ENCODE results near the gene AFF2.

The AFF2 gene

GRCh38 chrX:148536961-148537360 is 36.5 kb downstream of the AFF2 start:
- DNase-seq (ENCODE audit: low read depth): peak; percentile 54
- TF ChIP-seq CTCF (conservative IDR thresholded peaks at IDR 0.05; ENCODE audit: low read length): no peak
- H3K4me3 ChIP-seq (ENCODE audit: low read length): no peak overlapping the region

- H3K4me3 ChIP-seq (ENCODE audit: low read length): no peak overlapping the region
- DNase-seq (ENCODE audit: low read depth): no peak
- no peak for TF ChIP-seq CTCF (conservative IDR thresholded peaks at IDR 0.05; ENCODE audit: low read length)
These were observed 37.3 kb downstream of the AFF2 start for GRCh38 chrX:148537556-148538182.

- H3K4me3 ChIP-seq (ENCODE audit: low read length): no peak overlapping the region
- no peak for DNase-seq (ENCODE audit: low read depth)
- no peak for TF ChIP-seq CTCF (conservative IDR thresholded peaks at IDR 0.05; ENCODE audit: low read length)
These were observed 38.2 kb downstream of the AFF2 start for GRCh38 chrX:148538582-148538981.

GRCh38 chrX:148540114-148540513 is 39.7 kb downstream of the AFF2 start:
- DNase-seq (ENCODE audit: low read depth): peak; percentile 15
- H3K4me3 ChIP-seq (ENCODE audit: low read length): no peak overlapping the region
- no peak for TF ChIP-seq CTCF (conservative IDR thresholded peaks at IDR 0.05; ENCODE audit: low read length)

- no peak for DNase-seq (ENCODE audit: low read depth)
- H3K4me3 ChIP-seq (ENCODE audit: low read length): no peak overlapping the region
- no peak for TF ChIP-seq CTCF (conservative IDR thresholded peaks at IDR 0.05; ENCODE audit: low read length)
These were observed 40.5 kb downstream of the AFF2 start for GRCh38 chrX:148540671-148541583.

GRCh38 chrX:148541584-148541940 is 41.1 kb downstream of the AFF2 start:
- no peak overlapping the region for H3K4me3 ChIP-seq (ENCODE audit: low read length)
- no peak for TF ChIP-seq CTCF (conservative IDR thresholded peaks at IDR 0.05; ENCODE audit: low read length)
- no peak for DNase-seq (ENCODE audit: low read depth)
